Hepatocyte (in vitro differentiated cells): ENCODE data around the gene FOXO4. TPM values are rescaled to one million over a fixed set of nuclear protein-coding genes. Genes with fewer than 3 reads are reported as not detected.

Experiments used
- DNase-seq: peaks from one replicate; pipeline ENCODE4 v3.0.0-alpha.2; 2016; ENCODE audit warnings: low spot score
- H2AFZ ChIP-seq: fragments of 200-600 bp; sonication (generic); 2 replicates; pipeline ENCODE4 v1.6.0; 2016; ENCODE audit warnings: antibody characterized with exemption, mild to moderate bottlenecking
- H3K27ac ChIP-seq: fragments of 200-600 bp; sonication (generic); 2 replicates; pipeline ENCODE4 v1.5.1; 2016; ENCODE audit warnings: mild to moderate bottlenecking
- H3K27me3 ChIP-seq: fragments of 200-600 bp; sonication (generic); 2 replicates; pipeline ENCODE4 v1.6.1; 2016
- H3K36me3 ChIP-seq: fragments of 200-600 bp; sonication (generic); replicated peaks from 2 replicates; pipeline ENCODE4 v1.5.1; 2016; ENCODE audit warnings: low read depth; ENCODE audit not compliant: insufficient read depth
- H3K4me1 ChIP-seq: fragments of 200-600 bp; sonication (generic); 2 replicates; pipeline ENCODE4 v1.5.1; 2016; ENCODE audit warnings: mild to moderate bottlenecking, moderate library complexity; ENCODE audit not compliant: insufficient read depth
- H3K4me2 ChIP-seq: fragments of 200-600 bp; sonication (generic); 2 replicates; pipeline ENCODE4 v1.6.0; 2016
- H3K4me3 ChIP-seq: fragments of 200-600 bp; sonication (generic); 2 replicates; pipeline ENCODE4 v1.5.1; 2016; ENCODE audit warnings: mild to moderate bottlenecking
- H3K79me2 ChIP-seq: fragments of 200-600 bp; sonication (generic); 2 replicates; pipeline ENCODE4 v1.6.0; 2017; ENCODE audit warnings: mild to moderate bottlenecking
- H3K9me2 ChIP-seq: fragments of 200-600 bp; sonication (generic); replicated peaks from 2 replicates; pipeline ENCODE4 v1.6.0; 2017; ENCODE audit warnings: mild to moderate bottlenecking; ENCODE audit not compliant: insufficient read depth
- H3K9me3 ChIP-seq: fragments of 200-600 bp; sonication (generic); 2 replicates; pipeline ENCODE4 v1.5.1; 2016; ENCODE audit warnings: low read depth, mild to moderate bottlenecking
- H4K20me1 ChIP-seq: fragments of 200-600 bp; sonication (generic); 2 replicates; pipeline ENCODE4 v1.6.0; 2016; ENCODE audit warnings: mild to moderate bottlenecking; ENCODE audit not compliant: insufficient read depth, poor library complexity, severe bottlenecking
- EZH2 ChIP-seq: fragments of 200-600 bp; sonication (generic); IDR thresholded peaks from 2 replicates; pipeline ENCODE4 v1.6.1; 2016; ENCODE audit warnings: antibody characterized with exemption, mild to moderate bottlenecking, borderline replicate concordance
- EZH2phosphoT487 ChIP-seq: fragments of 200-600 bp; sonication (generic); IDR thresholded peaks from one replicate; pipeline ENCODE4 v1.6.1; 2018; ENCODE audit warnings: antibody characterized with exemption, mild to moderate bottlenecking, low read depth, moderate library complexity; ENCODE audit not compliant: unreplicated experiment, severe bottlenecking
- WGBS: methylation state at CpG from one replicate; pipeline ENCODE4 v1.1.6; 2016; ENCODE audit warnings: low lambda C conversion rate; ENCODE audit errors: missing lambda C conversion rate; 5-methylcytosine and 5-hydroxymethylcytosine counted together
- polyA plus RNA-seq: library from polyadenylated mRNA; unstranded; fragments of >200 nt; fragmentation: Nextera tagmentation; extraction: Ambion mirVana; gene quantifications from 2 replicates; pipeline ENCODE4 v1.2.1, GENCODE V29; 2016
- total RNA-seq: library from RNA; depleted of rRNA; stranded (reverse); fragments of >200 nt; gene quantifications from 2 replicates; pipeline ENCODE4 v1.2.3, GENCODE V29; 2014
- TF ChIP-seq, protein P1 (sequence below): fragments of 200-600 bp; sonication (generic); IDR thresholded peaks from 2 replicates; pipeline ENCODE4 v1.5.1; 2016; ENCODE audit warnings: antibody characterized with exemption, mild to moderate bottlenecking; ENCODE audit not compliant: poor library complexity

Gene FOXO4
- total and polyA plus RNA-seq, 2 experiments from 2014 or later, result 6.3 to 10.8 TPM

DNA sequence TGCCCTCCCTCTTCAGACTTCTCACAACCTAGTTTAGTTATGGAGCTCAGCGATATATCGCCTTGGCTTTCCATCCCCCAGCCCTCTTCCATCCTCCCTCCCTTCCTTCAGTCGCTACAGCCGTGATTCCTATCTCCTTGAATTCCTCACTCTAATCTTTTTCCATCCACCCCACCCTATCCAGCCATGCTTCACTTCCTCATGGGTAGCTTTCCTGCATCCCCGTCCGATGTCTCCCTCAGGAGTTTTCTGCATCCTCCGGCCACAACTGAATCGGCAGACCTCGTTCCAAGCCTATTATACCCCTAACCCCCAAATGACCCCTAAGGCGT is 28.0 kb upstream of the FOXO4 start:
- Histone ChIP-seq H3K9me3 (no peaks in the 10 kb centered on the region), H3K27me3 (no peaks in the 10 kb centered on the region), H3K9me2 (no peaks in the 10 kb centered on the region), H3K4me1 (peaks cover 5% of the 10 kb centered on the region), H3K36me3 (no peaks in the 10 kb centered on the region), H3K4me3 (peak overlapping the region; percentile 64), H3K27ac (peak overlapping the region; percentile 95), H3K79me2 (peaks cover 43% of the 10 kb centered on the region), H3K4me2 (peak overlapping the region; percentile 73), H4K20me1 (no peaks in the 10 kb centered on the region), H2AFZ (peak overlapping the region; percentile 67)
- no peak for TF ChIP-seq EZH2
- WGBS, result 30% methylated on average over 4 of the region's 10 CpGs
- no peak for DNase-seq

DNA sequence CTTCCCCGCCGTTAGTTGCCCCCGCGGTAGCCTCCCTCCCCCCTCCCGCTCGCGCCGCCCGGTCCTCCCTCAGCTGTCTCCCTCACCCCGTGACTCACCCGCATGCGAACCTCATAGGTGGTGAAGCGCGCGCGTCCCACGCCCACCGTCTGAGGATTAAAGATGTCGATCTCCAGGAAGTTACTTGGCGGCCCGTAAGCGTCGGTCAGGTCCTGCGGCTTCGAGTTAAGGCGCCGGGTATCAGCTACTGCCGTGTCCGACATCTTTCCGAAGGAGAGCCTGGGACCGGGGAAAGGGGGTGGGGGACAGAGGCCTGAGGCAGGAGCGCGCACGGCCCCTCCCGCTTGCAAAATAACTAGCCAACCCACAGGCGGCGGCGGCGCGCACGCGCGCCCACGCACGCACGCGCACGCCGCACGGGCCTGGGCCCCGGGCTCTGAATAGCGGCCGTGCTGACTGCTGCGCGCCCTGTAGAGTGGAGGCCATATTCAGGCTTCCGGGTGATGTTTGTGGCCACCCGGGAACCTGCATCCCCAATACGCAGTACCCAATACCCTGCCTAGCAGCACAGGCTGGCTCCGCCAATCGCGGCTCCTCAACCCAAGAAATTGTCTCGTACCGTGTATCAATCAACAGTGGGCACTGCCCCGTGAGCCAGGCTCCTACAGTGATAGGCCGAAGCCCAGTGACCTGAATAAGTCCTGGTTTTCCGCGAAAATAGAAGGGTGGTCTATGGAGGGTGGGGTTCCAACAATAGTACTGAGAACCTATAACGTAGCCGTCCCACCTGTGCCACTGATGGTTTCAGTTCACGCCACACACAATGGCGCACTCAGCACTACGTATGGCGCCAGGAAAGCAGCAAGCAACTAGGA is 27.4 kb upstream of the FOXO4 start, which contains the start of gene SNX12:
Gene SNX12 (minus strand): TSS at position 291 of the 875 bp plus-strand sequence. CDS start 28 bp downstream, at position 263.
- Histone ChIP-seq H2AFZ (peak within 1 kb of the TSS; percentile 69), H3K4me3 (peak within 1 kb of the TSS; percentile 64), H3K27me3 (no peaks in the 10 kb centered on the region), H3K36me3 (no peaks in the 10 kb centered on the region), H3K27ac (peak within 1 kb of the TSS; percentile 95), H3K4me1 (peaks cover 5% of the 10 kb centered on the region), H3K4me2 (peak within 1 kb of the TSS; percentile 75), H3K9me2 (no peaks in the 10 kb centered on the region), H3K79me2 (peaks cover 37% of the 10 kb centered on the region), H4K20me1 (no peaks in the 10 kb centered on the region), H3K9me3 (no peaks in the 10 kb centered on the region)
- 22% methylated on average over 41 of the region's 73 CpGs for WGBS
- DNase-seq, result peak; percentile 92
- no peak for TF ChIP-seq EZH2phosphoT487
- TF ChIP-seq, protein P1, sequence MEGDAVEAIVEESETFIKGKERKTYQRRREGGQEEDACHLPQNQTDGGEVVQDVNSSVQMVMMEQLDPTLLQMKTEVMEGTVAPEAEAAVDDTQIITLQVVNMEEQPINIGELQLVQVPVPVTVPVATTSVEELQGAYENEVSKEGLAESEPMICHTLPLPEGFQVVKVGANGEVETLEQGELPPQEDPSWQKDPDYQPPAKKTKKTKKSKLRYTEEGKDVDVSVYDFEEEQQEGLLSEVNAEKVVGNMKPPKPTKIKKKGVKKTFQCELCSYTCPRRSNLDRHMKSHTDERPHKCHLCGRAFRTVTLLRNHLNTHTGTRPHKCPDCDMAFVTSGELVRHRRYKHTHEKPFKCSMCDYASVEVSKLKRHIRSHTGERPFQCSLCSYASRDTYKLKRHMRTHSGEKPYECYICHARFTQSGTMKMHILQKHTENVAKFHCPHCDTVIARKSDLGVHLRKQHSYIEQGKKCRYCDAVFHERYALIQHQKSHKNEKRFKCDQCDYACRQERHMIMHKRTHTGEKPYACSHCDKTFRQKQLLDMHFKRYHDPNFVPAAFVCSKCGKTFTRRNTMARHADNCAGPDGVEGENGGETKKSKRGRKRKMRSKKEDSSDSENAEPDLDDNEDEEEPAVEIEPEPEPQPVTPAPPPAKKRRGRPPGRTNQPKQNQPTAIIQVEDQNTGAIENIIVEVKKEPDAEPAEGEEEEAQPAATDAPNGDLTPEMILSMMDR, result no peak
- TF ChIP-seq EZH2, result no peak

DNA sequence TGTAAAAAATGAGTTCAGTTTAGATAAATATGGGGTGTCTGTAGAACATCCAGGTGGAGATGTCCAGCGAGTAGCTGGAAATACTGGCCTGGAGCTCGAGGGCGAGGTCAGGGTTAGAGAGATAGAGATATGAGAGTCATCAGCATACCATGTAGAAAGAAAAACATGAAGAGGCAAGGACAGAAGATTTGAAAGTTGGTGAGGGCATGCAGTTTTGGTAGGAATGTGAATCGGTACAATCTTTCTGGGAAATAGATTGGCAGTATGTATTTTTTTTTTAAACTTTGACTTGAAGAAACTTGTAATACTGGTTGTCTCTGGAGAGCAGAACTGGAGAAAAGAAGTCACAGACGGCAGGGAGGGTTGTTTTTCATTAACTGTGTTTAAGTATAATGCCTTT is 25.1 kb upstream of the FOXO4 start:
- Histone ChIP-seq H3K79me2 (peaks cover 15% of the 10 kb centered on the region), H3K9me3 (no peaks in the 10 kb centered on the region), H3K4me2 (no peak overlapping the region), H3K27ac (no peak overlapping the region), H3K27me3 (no peaks in the 10 kb centered on the region), H4K20me1 (no peaks in the 10 kb centered on the region), H3K4me3 (no peak overlapping the region), H3K4me1 (peaks cover 5% of the 10 kb centered on the region), H3K36me3 (no peaks in the 10 kb centered on the region), H3K9me2 (no peaks in the 10 kb centered on the region), H2AFZ (no peak overlapping the region)
- TF ChIP-seq EZH2phosphoT487 (no peak), EZH2 (no peak)
- TF ChIP-seq, protein P1, result no peak
- 55% methylated on average over 5 of the region's 5 CpGs for WGBS
- DNase-seq, result no peak

DNA sequence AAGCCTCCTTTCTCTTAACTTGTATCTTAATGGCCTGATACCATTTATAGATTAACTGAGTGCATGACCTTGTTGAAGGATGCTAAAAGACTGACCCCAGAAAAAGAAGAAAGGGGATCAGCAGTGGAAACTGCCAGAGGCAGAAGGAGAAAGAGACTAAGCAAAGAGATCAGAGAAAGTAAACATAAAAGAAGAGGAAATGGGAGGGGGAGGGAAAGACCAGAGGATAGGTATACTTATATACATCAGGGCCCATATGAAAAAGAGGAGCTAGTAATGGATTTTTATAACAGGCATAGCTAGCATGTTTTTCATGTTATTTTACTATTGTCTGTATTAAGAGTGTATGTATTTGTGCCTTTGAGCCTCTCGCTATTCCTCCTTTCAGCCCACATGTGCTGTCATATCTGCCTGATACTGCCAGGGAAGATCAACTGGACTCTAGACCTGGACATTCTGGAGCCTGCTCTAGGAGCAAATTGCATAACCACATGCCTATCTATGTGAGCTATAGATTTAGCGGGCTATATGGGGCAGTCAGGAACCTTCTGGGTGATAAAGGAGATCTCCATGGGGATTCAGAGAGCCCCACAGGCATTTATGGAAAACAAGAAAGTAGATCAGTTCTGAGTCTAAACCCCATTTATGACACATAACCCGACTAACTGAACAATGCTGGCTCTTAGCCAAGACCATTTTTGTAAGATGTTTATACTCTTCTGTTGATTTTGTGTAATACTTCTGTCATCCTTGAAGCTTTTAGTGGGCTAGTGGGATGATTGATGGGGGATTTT is 14.1 kb upstream of the FOXO4 start:
- Histone ChIP-seq H3K4me2 (no peak overlapping the region), H3K4me3 (no peak overlapping the region), H3K9me2 (no peaks in the 10 kb centered on the region), H3K9me3 (no peaks in the 10 kb centered on the region), H3K27ac (peak overlapping the region; percentile 8), H2AFZ (no peak overlapping the region), H3K4me1 (no peaks in the 10 kb centered on the region), H4K20me1 (no peaks in the 10 kb centered on the region), H3K79me2 (no peaks in the 10 kb centered on the region), H3K27me3 (no peaks in the 10 kb centered on the region), H3K36me3 (no peaks in the 10 kb centered on the region)
- no peak for DNase-seq
- 39% methylated on average over 3 of the region's 3 CpGs for WGBS
- TF ChIP-seq, protein P1, result no peak
- TF ChIP-seq EZH2phosphoT487 (no peak), EZH2 (no peak)
